ENCODE results near the gene TMPRSS2. TPM values are rescaled to one million over a fixed set of nuclear protein-coding genes. Genes with fewer than 3 reads are reported as not detected.
"Not testable (repeated sequence)": the region's sequence is repeated elsewhere in the genome, so short reads cannot be mapped to it uniquely, and the experiment has no call there.

Gene TMPRSS2
- total RNA-seq, 1 donor from 2014 or later: not detected

GRCh38 chr21:41437729-41438128, 70.2 kb downstream of the TMPRSS2 start:
- intact Hi-C loops (cut with DNase I): no loop called here
- ATAC-seq (ENCODE audit: poor library complexity) (no peak), DNase-seq (no peak)

DNA sequence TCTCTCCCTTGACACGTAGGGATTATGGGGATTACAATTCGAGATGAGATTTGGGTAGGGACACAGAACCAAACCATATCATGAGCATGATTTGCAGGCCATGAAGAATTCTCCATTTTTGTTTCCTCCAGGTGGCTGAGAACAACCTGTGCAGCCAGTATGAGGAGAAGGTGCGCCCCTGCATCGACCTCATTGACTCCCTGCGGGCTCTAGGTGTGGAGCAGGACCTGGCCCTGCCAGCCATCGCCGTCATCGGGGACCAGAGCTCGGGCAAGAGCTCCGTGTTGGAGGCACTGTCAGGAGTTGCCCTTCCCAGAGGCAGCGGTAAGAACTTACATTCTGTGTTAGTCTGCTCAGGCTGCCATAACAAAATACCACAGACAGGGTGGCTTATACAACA, 72.3 kb downstream of the TMPRSS2 start:
- intact Hi-C loops (cut with DNase I): no loop called here
- ATAC-seq (ENCODE audit: poor library complexity): no peak
- no peak for DNase-seq

DNA sequence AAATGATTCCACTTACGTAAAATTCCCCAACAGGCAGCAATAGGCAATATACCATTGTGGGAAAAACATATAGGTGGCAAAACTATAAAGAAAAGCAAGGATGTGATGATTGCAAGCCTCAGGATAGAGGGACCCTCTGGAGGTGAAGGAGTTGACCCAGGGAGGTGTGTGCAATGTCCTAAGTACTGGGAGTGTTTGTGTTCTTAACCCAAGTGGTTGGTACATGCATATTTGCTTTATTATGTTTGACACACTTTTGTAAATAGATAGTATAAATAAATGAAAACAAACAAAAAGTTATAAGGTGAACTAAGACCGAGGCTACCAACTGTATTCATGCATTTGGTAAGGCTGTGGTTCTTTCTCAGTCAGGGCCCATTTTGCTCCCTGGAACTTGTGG, 74.4 kb downstream of the TMPRSS2 start:
- DNase-seq (no peak), ATAC-seq (ENCODE audit: poor library complexity) (no peak)
- intact Hi-C loops (cut with DNase I): no loop called here

GRCh38 chr21:41432562-41433460, 75.1 kb downstream of the TMPRSS2 start:
- no peak for ATAC-seq (ENCODE audit: poor library complexity)
- intact Hi-C loops (cut with DNase I): no loop called here
- no peak for DNase-seq

DNA sequence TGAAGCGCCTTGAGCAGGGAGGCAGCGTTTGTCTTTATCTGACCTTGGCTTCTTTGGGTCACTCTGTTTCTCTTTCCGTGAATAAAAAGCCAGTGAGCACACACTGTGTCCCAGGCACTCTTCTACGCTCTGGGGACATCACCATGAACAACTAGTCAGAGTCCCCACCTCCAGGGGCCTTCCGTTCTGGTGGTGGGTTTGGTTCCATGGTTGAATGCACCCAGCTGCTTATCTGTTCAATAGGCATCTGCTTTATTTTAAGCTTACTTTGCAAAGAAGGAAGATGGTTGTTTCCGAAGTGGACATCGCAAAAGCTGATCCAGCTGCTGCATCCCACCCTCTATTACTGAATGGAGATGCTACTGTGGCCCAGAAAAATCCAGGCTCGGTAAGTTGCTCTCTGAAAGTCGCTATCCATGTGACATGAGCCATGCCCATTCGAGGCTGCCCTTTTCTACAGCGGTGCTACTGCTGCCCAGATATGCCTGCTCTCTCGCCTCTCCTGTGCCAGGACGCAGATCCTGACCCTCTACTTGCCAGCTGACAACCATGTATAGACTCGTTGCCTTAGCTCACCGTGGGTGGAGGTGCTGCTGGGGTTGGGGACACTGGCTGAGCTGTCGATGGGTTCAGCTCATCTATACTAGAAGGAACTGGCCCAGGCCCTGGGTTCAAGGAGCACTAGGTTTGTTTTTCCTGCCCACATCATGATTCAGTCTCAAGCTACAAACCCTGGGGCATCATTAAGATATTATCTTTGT, 76.0 kb downstream of the TMPRSS2 start:
- DNase-seq (no peak), ATAC-seq (ENCODE audit: poor library complexity) (no peak)
- intact Hi-C loops (cut with DNase I): no loop called here

DNA sequence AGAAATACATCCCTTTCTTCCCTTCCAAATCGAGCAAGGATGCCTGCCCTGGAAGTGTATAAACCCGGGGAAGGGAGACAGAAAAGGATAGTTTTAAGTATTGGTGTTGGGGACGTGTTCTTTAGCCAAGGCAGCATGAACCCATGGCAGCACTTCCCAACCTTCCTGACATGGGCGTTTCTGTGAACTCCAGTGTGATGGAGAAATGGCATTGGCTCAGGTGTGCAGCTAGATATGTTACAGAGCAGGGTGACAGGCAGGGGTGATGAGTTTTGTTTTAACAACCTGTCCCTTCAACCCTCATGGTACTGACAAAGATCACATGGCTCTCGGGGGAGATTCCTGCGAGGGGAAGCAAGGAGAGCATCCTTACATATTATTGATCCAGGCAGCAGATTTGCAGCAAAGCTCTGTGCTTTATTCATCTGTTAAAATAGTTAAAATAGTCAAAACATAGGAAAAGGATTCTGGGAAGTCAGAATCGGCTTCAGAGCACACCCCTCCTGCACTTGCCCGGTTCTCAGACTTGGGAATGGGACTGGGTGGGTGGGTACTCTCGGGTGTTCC, 78.0 kb downstream of the TMPRSS2 start:
- intact Hi-C loops (cut with DNase I): no loop called here
- DNase-seq (no peak), ATAC-seq (ENCODE audit: poor library complexity) (no peak)

- intact Hi-C loops (cut with DNase I): no loop called here
- no peak for ATAC-seq (ENCODE audit: poor library complexity)
Measured at GRCh38 chr21:41429305-41429704, 78.7 kb downstream of the TMPRSS2 start.

DNA sequence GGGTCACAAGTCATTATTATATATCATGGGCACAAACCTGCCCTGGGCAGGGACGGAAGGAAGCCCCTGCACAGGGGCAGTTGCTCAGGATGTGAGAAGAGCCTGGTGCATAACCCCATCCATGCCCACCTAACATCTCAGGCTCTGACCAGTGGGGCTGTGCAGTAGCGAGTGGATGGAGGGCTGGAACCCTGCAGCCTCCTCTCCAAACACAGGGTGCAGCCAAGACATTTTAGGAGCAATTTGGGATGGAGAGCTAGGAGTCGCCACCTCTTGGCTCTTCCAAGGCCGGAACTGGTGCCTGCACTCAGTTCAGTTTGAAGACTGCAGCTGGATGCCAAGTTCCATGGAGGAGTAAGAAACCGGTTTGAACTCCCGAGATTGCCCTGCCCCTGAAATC, 79.1 kb downstream of the TMPRSS2 start:
- DNase-seq (no peak), ATAC-seq (ENCODE audit: poor library complexity) (no peak)
- intact Hi-C loops (cut with DNase I): no loop called here

More at GRCh38 chr21:41429305-41429704, 78.7 kb downstream of the TMPRSS2 start:
- DNase-seq: no peak

DNA sequence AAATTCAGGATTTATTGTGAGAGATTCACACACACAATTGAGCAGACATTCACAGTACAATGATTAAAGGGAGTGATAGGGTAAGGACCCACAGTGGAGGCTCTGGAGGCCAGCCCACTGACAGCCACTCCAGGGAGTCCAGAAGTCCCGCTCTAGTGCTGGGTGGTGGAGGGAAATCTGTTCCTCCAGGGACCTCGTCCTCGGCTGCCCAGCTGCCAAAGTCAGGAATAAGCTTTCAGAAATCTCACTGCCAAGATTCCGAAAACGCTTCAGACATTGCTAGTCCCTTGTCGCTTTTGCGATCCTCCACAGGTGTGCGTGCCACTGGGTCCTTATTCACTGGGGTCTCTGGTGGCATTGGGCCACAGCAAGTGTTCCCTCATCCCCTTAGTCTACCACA, 79.6 kb downstream of the TMPRSS2 start:
- ATAC-seq (ENCODE audit: poor library complexity) (no peak), DNase-seq (no peak)
- intact Hi-C loops (cut with DNase I): no loop called here

DNA sequence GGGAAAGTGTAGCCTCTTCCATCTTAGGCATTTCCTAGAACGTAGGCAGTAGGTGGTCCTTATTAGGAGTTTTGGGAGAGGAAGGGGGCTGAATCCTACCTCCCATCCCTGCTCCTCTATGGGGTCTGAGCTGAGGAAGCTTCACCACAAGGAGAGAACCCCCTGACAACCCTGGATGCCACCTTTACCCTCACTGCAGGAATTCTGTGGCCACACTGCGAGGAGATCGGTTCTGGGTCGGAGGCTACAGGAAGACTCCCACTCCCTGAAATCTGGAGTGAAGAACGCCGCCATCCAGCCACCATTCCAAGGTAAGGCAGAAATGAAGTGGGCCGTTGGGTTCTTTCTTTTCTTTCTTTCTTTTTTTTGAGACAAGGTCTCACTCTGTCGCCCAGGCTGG, 80.4 kb downstream of the TMPRSS2 start:
- intact Hi-C loops (cut with DNase I): no loop called here
- no peak for ATAC-seq (ENCODE audit: poor library complexity)
- DNase-seq: no peak

DNA sequence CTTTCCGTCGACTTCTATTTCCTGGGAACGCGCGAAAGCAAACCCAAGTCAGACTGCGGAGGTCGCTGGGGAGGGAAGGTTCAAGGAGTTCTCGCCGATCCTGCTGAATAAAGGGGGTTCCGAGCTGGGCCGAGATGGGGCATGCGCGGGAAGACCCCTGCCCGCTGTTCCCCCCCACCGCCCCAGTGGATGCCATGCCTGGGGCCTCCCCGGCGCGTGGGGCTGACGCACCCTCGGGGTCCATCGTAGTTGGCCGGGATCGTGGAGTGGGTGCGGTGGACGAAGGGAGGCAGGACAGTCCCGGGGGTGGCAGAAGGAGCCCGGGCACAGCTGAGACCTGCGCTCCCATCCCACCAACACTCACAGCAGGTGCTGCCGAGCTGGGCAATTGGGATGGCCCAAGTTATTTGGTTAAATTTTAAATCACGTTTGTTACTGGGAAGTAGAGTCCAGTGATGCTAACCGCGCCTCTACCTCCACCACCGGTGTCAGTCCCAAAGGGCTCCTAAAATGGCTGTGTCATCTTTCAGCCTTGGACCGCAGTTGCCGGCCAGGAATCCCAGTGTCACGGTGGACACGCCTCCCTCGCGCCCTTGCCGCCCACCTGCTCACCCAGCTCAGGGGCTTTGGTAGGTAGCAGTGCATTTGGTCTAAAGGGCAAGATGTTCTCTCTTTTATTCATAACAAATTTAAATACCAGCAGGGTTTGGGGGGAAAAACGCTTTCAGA, 81.1 kb downstream of the TMPRSS2 start:
- DNase-seq: no peak
- intact Hi-C loops (cut with DNase I): no loop called here
- peak; percentile 16 for ATAC-seq (ENCODE audit: poor library complexity)

DNA sequence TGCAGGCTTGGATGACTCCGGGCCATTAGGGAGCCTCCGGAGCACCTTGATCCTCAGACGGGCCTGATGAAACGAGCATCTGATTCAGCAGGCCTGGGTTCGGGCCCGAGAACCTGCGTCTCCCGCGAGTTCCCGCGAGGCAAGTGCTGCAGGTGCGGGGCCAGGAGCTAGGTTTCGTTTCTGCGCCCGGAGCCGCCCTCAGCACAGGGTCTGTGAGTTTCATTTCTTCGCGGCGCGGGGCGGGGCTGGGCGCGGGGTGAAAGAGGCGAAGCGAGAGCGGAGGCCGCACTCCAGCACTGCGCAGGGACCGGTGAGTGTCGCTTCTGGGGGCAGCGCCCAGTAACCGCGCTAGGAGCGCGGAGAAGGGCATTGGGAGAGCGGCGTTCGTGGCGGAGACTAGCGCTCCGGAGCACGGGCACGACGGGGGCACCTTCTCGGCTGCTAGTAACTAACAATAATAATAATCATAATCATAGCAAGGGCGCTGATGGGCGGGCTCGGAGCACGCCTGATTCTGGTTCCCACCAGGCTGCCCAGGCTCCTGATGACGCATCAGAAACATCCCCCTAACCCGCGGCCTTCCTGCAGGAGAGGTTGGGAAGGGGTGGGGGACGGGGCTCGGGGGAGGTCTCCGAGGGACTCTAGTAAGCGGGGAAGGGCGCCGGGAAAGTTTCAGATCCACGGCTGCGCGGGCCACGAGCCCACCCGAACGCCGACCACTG, 81.8 kb downstream of the TMPRSS2 start, which contains the start of gene MX1:
TSS of gene MX1 (plus strand) at position 286 of the 722 bp plus-strand sequence. CDS start 5,832 bp downstream, outside the sequence.
- intact Hi-C loops (cut with DNase I): no loop called here
- DNase-seq (peak; percentile 90), ATAC-seq (ENCODE audit: poor library complexity) (peak; percentile 94)

GRCh38 chr21:41425588-41425953, 82.4 kb downstream of the TMPRSS2 start:
- ATAC-seq (ENCODE audit: poor library complexity) (no peak), DNase-seq (no peak)
- intact Hi-C loops (cut with DNase I): no loop called here

GRCh38 chr21:41423305-41423636, 84.7 kb downstream of the TMPRSS2 start:
- intact Hi-C loops (cut with DNase I): not testable (repeated sequence)

DNA sequence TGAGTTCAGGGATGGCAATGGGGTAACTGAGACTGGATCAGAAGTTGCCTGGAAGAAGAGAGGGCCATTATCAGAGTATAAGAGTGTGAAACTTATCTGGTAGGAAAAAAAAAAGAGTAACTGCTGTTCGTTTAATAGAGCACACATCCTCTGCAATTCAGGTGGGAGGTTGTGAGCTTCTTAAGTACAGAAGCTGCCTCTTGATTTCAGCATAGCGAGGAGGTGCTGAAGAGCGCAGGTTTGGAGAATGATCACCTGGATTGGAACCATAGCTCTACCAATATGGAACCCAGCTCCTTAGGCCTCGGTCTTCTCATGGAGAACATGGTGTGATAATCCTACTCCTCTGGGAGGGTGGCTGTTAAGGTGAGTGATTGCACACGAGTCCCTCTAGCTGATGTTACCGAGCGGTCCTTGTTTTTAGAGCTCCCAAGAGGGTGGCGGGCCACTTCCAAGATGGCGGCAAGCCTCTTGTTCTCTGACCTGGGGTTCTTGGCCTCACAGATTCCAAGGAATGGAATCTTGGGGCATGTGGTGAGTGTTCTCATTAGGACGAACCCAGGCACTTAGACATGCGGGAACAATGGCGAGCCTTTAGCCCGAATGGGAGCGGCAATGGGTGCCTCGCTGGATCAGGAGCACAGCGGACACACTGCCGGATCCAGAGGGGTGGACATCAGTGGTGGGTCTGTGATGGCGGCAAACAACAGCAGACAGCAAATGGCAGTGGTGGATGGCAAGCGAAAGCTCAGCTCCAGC, 85.2 kb downstream of the TMPRSS2 start:
- intact Hi-C loops (cut with DNase I): no loop called here
- DNase-seq (no peak), ATAC-seq (ENCODE audit: poor library complexity) (no peak)

More at GRCh38 chr21:41423305-41423636, 84.7 kb downstream of the TMPRSS2 start:
- DNase-seq; ATAC-seq (ENCODE audit: poor library complexity): not testable (repeated sequence)

GRCh38 chr21:41420998-41421397, 87.0 kb downstream of the TMPRSS2 start:
- intact Hi-C loops (cut with DNase I); ATAC-seq (ENCODE audit: poor library complexity); DNase-seq: not testable (repeated sequence)

All from Right ventricle myocardium superior (tissue), 1 donor.